DND-41 (cell line): ENCODE measurements around the gene TMEM234.

Experiments
- EZH2 ChIP-seq: IDR thresholded peaks from 3 replicates; pipeline ENCODE4 v1.6.1; 2012; ENCODE audit warnings: borderline replicate concordance, low read depth, mild to moderate bottlenecking, moderate library complexity, low read length, inconsistent platforms; ENCODE audit not compliant: severe bottlenecking
- TF ChIP-seq, protein P1 (sequence below): IDR thresholded peaks from 2 replicates; pipeline ENCODE4 v1.5.1; 2012; ENCODE audit warnings: borderline replicate concordance, low read length, moderate library complexity, mild to moderate bottlenecking; ENCODE audit not compliant: poor library complexity, severe bottlenecking; ENCODE audit errors: extremely low read depth

DNA sequence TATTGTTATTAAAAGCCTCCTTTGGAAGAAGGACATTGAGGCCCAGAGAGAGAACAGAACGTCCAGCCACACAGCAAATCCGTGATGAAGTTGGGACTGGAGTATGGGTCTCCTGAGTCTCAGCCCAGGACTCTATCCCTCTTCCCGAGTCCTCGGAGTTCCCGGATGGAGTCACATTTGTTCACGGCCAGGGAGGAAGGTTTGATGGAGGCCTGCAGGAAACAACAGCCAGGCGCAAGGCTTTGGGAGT is 43.0 kb downstream of the TMEM234 start:
- TF ChIP-seq EZH2, result no peak
- TF ChIP-seq, protein P1, sequence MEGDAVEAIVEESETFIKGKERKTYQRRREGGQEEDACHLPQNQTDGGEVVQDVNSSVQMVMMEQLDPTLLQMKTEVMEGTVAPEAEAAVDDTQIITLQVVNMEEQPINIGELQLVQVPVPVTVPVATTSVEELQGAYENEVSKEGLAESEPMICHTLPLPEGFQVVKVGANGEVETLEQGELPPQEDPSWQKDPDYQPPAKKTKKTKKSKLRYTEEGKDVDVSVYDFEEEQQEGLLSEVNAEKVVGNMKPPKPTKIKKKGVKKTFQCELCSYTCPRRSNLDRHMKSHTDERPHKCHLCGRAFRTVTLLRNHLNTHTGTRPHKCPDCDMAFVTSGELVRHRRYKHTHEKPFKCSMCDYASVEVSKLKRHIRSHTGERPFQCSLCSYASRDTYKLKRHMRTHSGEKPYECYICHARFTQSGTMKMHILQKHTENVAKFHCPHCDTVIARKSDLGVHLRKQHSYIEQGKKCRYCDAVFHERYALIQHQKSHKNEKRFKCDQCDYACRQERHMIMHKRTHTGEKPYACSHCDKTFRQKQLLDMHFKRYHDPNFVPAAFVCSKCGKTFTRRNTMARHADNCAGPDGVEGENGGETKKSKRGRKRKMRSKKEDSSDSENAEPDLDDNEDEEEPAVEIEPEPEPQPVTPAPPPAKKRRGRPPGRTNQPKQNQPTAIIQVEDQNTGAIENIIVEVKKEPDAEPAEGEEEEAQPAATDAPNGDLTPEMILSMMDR, result no peak
